Neural progenitor cell (in vitro differentiated cells): ENCODE data around the gene ANKRD31.

Experiments
- CTCF ChIP-seq: fragments of 200-600 bp; sonication (generic); IDR thresholded peaks from 2 replicates; pipeline ENCODE4 v1.5.1; 2017; ENCODE audit warnings: antibody characterized with exemption, mild to moderate bottlenecking
- EZH2phosphoT487 ChIP-seq: fragments of 200-600 bp; sonication (generic); IDR thresholded peaks from 2 replicates; pipeline ENCODE4 v1.6.1; 2017; ENCODE audit warnings: antibody characterized with exemption

- TF ChIP-seq CTCF (peak; percentile 15), EZH2phosphoT487 (no peak)
Measured at GRCh38 chr5:75053304-75054133, 183.2 kb downstream of the ANKRD31 start.
